Right lung (tissue), 5 donors: ENCODE measurements around the gene OBSCN. TPM values are rescaled to one million over a fixed set of nuclear protein-coding genes. Genes with fewer than 3 reads are reported as not detected.
"Not testable (repeated sequence)": the region's sequence is repeated elsewhere in the genome, so short reads cannot be mapped to it uniquely, and the experiment has no call there.

Experiments
- DNase-seq, 2 donors: peaks; one replicate each; pipeline ENCODE4 v3.0.0-alpha.2; 2013
- polyA plus RNA-seq, 5 donors: library from polyadenylated mRNA; unstranded; fragments of 120-200 nt; gene quantifications; one replicate each; pipeline versions ENCODE4 v1.2.1 to v1.2.3, GENCODE V29; 2013; ENCODE audit warnings: inconsistent platforms in 1 of 5, low replicate concordance in 1 of 5; ENCODE audit not compliant: insufficient read length in 5 of 5, insufficient read depth in 1 of 5

The OBSCN gene
- polyA plus RNA-seq, 5 donors: 36.0 to 66.4 (median 48.8) TPM

DNA sequence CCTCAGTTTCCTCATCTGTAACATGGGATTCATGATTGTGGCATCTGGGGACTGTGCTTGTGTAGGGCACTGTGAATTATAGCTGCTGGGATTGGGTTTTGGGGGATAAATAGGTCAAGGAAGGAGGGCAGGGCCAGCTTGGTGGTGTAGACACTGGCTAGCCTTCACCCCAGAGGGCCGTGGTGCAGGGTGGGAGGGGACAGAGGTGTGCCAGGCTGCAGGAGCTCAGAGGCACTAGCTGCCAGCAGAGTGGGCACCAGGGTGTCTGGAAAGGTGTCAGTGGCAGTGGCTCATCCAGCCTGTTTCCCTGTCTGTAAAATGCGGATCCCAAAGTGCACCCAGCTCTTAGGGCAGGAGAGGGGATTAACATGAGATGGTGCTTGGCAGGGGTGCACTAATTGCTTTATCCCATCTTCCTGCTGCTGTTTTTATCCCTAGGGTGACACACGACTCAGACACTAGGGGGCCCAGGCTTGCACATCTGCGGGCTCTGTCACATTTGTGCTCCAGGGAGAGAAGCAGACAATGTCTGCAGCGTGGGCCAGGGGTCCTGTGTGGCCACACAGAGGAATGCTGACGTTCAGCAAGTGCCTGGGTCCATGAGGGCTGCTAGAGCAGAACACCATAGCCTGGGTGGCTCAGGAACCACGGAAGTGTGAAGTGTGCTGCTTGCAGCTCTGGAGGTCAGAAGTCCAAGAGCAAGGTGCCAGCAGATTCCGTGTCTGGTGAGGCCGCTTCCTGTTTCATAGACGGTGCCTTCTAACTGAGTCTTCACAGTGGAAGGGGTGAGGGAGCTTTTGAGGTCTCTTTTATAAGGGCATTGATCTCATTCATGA is 19.3 kb downstream of the OBSCN start:
- DNase-seq: no peak

DNA sequence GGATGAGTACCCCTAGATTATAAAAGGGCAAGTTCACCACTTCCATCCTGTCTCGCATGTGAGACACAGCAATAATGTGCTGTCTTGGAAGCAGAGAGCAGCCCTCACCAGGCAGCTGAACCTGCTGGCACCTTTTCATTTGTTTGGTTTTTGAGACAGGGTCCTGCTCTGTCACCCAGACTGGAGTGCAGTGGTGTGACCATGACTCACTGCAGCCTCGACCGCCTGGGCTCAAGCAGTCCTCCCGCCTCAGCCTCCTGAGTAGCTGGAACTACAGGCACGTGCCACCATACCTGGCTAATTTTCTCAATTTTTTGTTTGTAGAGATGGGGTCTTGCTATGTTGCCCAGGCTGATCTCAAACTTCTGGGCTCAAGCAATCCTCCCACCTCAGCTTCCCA is 20.3 kb downstream of the OBSCN start:
- DNase-seq: not testable (repeated sequence)

DNA sequence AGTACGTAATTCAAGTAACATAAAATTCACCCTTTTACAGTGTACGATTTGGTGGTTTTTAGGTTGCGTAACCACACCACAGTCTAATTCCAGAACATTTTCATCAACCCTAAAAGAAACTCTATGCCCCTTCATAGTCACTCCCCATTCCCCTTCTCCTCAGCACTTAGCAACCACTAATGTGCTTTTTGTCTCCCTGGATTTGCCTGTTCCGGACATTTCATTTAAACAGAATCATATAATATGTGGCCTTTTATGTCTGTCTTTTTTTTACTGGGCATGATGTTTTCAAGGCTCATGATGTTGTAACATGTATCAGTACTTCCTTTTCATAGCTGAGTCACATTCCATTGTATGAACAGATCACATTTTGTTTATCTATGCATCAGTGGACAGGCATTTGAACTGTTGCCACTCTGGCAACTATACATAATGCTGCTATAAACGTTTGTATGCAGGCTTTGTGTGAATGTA is 20.8 kb downstream of the OBSCN start:
- no peak for DNase-seq

DNA sequence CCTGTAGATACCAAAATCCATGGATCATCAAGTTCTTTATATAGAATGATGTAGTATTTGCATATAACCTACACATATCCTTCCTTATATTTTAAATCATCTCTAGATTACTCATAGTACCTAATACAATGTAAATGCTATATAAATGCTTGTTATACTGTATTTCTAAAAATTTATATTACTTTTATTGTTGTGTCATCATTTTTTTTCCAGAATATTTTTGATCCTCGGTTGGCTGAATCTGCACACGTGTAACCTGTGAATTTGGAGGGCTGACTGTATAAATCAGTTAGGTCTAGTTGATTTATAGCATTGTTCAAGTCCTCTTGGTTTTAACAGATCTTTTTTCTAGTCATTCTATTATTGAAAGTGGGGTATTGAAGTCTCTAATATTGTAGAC is 23.3 kb downstream of the OBSCN start:
- DNase-seq: no peak

DNA sequence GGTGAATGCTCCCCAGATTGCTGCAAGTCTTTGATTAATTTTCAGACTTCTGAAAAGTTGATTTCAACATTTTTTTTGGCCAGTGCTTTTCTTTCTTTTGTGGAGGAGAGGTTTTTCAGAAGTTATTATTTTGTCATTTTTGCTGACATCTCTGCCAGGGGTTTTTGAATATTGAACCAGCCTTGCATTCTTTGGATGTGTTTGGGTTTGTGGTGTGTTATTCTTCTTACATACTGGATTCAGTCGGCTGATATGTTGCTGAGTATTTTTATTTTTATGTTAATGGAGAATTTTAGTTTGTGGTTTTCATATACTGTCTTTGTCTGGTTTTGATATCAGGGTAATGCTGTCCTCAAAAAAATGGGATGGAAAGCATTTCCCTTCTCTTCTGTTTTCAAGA is 25.3 kb downstream of the OBSCN start:
- DNase-seq: no peak

DNA sequence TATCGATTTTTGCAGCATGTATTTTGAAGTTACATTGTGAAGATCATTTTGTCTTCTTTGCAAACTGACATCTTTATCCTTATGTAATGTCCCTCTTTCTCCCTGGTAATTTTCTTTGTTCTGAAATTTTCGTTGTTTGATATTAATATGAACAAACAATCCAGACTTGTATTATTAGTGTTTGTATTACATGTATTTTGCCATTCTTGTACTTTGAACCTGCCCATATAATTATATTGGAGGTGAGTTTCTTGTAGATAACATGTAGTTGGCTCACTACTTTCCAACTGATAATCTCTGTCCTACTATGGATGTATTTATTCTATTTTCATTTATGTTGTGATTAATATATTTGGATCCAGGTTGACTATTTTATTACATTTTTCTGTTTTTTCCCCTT is 27.1 kb downstream of the OBSCN start:
- no peak for DNase-seq

DNA sequence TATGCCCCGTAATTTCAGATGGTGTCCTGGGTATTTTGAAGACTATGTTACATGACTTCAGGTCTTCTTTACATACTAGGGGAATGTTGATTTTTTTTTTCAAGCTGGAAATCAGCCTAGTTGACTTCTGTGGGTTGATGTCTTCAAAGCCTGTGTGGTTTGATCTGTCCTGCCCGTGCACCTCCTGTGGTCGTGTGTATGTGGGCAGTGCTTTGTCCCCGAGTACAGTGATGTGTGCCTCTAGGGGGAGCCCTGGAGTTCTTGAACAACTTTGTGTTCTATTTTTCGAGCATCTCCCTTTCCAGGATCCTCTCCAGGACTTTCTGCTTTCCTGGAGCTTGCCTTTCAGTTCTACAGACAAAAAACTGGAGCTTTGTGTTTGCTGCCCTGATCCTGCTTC is 28.9 kb downstream of the OBSCN start:
- no peak for DNase-seq

DNA sequence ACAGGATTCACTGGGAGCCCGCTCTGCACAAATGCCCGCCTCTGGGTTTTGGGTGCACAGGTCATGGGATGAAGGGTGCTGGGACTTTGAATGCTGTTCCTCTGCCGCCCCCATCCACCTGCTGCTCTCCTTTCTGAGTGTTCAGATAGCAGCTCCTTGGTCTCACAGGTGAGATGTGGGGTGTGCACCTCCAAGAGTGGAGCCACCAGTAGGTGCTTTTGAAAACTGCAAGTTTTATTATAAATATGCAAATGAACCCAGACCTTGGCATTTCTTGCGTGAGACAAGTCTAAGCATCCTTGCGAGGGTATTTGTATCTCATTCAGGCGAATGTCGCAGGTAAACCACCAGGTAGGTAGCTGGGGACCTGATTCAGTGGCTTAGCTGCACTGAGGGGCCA is 30.2 kb downstream of the OBSCN start:
- no peak for DNase-seq

DNA sequence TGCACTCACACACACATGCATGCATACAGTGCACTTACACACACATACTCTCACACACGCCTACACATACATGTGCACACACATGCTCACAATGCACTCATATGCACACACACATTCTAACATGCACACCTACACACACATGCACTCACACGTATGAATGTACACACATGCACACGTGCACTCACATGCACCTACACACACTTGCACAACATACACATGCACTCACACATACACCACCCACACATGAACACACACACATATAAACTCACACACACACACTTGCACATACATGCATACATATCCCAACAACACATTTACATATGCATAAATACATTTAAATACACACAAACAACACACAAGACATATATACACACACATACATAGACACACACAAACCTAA is 30.6 kb downstream of the OBSCN start:
- no peak for DNase-seq

DNA sequence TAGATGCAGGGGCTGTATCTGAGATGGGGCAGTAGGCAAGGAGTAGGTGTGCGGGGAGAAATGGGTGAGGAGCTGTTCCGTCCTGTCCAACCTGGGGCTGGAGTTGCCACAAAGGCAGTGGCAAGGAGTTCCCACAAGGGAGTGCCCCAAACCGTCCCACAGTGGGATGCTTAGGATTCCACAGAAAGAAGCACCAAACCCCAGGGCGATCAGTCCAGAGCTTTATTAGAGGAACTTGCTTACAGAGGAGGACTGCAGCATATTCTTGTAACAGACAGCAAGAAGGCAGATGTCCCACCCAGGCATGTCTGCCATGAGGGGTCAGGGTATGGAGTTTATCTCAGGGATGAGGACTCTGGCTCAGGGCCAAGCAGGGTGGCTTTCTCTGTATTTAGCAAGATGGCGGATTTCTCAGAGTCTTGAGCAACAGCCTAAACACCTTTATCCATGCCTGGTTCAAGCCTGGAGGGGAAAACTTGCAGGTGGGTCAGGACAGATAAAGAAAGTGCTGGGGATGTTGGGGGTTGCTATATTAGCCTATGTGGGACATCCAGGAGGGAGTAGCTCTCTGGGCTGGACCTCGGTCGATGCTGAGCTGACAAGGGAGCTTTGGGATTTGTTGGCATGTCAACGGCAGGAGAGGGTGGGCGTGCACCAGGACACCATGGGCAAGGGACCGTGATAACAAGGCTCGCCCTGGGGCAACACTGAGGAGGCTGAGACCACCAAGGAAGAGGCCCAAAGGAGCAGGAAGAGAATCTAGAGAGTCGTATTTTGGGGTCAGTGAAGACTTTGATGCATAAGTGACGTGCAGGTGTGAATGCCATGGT is 32.8 kb downstream of the OBSCN start:
- DNase-seq: no peak

DNA sequence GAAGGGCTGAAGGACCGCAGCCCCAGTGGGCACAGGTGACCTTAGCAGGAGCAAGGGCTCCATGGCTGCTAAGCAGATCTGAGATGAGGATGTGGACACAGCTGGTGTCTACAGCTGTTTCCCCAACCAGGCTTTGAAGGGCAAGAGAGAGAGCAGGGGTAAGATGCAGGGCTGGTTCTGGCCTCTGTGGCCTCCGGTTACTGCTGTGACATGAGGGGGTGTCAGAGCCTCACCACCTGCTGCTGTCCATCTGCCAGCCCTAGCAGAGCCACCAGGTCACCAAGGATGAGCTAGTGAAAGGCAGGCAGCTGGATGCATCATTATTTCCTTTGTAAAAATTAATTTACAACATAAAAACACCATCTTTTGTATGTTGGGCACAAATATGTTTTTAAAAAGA is 33.4 kb downstream of the OBSCN start:
- DNase-seq: no peak

DNA sequence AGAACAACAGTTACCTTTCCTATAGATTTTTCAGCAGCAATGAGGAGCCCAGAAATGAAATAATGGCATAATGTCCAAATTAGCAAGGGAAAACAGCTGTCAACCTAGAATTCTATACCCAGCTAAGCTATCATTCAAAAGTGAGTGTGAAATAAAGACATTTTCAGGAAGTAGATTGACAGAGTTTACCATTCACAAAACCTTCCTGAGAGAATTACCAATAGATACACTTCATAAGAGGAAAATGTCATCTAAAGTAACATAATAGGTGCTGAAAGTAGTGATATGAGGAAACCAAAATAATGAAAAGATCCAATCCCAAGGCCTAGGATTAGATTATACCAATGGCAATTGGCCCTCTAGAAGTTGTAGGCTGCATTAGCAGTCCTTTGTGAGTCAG is 34.6 kb downstream of the OBSCN start:
- no peak for DNase-seq

DNA sequence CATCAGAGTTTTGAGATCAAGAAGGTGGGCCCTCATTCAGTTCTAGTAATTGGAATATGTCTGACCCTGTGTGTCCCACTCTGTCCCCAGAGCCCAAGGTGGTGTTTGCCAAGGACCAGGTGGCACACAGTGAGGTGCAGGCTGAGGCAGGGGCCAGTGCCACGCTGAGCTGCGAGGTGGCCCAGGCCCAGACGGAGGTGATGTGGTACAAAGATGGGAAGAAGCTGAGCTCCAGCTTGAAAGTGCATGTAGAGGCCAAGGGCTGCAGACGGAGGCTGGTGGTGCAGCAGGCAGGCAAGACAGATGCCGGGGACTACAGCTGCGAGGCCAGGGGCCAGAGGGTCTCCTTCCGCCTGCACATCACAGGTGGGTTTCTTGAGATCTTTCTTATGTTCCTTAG is 35.2 kb downstream of the OBSCN start:
- DNase-seq: no peak

DNA sequence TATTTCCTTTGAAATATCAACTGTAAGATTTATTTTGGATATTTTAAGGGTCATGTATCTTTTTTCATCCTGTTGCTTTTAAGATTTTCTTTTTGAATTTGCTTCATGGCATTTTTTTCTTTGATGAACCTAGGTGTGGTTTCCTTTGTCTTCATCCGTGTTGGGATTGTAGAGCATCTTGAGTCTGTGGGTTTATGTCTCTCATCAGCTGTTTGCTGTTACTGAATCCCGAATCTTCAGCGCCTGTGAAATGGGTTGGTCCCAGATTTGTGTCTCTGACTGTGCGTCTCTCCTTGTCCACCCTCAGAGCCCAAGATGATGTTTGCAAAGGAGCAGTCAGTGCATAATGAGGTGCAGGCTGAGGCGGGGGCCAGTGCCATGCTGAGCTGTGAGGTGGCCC is 36.1 kb downstream of the OBSCN start:
- DNase-seq: not testable (repeated sequence)

DNA sequence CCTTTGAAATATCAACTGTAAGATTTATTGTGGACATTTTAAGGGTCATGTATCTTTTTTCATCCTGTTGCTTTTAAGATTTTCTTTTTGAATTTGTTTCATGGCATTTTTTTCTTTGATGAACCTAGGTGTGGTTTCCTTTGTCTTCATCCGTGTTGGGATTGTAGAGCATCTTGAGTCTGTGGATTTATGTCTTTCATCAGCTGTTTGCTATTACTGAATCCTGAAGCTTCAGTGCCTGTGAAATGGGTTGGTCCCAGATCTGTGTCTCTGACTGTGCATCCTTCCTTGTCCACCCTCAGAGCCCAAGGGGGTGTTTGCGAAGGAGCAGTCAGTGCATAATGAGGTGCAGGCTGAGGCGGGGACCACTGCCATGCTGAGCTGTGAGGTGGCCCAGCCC is 37.3 kb downstream of the OBSCN start:
- no peak for DNase-seq

DNA sequence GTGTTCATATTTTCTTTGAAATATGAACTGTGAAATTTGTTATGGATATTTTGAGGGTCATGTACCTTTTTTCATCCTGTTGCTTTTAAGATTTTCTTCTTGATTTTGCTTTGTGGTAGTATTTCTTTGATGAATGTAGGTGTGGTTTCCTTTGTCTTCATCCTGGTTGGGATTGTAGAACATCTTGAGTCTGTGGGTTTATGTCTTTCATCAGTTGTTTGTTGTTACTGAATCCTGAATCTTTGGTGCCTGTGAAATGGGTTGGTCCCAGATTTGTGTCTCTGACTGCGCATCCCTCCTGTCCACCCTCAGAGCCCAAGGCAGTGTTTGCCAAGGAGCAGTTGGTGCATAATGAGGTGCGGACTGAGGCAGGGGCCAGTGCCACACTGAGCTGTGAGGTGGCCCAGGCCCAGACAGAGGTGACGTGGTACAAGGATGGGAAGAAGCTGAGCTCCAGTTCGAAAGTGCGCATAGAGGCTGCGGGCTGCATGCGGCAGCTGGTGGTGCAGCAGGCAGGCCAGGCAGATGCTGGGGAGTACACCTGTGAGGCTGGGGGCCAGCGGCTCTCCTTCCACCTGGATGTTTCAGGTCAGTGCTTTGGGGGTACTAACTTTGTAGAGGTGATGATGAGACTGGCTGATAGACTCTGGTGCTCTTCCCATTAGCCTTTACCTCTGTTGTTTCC is 38.5 kb downstream of the OBSCN start:
- no peak for DNase-seq

DNA sequence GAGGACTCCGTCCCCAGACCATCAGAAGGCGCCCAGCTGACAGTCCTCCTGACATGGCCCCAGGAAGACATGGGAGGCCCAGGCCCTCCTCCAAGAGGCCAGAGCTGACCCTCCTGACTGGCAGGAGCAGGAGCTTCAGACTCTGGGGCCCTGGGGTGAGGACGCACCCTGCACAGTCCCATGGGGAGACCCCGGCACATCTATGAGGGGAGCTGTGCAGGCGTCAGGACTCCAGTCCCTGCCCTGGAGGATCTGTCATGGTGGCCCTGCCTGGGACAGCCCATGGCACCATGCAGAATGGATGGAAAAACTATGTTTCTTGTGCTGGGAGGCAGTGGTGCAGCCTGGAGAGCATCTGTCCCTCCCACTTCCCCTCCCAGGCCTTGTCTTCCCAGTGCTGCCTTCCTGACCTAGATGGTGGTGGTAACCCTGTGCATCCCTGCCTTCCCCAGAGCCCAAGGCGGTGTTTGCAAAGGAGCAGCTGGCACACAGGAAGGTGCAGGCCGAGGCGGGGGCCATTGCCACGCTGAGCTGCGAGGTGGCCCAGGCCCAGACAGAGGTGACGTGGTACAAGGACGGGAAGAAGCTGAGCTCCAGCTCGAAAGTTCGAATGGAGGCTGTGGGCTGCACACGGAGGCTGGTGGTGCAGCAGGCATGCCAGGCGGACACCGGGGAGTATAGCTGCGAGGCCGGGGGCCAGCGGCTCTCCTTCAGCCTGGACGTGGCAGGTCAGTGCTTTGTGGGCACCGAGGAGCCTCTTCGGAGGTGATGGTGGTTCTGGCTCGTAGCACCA is 41.9 kb downstream of the OBSCN start:
- no peak for DNase-seq

DNA sequence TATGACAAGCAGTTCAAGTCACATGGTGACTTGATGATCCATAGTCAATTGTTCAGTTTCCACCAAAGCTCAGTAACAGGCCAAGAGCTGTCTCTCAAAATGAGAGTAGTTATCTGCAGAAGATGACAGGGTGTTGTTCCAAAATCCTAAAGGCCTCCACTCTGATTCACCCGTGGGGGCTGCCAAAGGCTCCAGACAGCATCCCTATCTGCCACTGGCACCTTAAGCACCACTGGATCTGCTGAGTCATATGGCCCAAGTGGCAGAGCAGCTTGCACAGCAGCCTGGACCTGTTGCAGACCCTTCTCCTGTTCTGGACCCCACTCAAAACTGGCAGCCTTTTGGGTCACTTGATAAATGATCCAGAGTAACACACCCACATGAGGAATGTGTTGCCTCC is 44.6 kb downstream of the OBSCN start:
- DNase-seq: not testable (repeated sequence)

DNA sequence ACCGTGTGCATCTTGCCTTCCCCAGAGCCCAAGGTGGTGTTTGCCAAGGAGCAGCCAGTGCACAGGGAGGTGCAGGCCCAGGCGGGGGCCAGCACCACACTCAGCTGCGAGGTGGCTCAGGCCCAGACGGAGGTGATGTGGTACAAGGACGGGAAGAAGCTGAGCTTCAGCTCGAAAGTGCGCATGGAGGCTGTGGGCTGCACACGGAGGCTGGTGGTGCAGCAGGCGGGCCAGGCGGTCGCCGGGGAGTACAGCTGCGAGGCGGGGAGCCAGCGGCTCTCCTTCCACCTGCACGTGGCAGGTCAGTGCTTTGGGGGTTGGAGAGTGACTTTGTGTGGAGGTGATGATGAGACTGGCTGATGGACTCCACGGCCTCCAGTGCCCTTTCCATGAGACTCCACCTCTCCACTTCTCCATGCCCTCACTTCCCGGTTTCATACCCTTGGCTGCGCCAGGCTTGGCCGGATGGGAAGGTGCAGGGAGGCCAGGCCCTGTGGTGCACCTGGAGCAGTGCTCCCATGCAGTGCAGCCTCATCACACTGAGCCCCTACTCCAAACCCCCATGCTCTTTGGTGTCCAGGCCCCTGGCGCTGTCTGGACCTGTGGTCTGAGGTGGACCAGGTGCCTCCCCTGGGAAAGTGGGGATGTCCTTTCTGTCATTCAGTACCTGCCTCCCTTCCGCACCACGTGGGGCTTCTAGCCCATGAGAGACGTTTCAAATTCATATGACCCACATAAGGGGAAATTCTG is 49.0 kb downstream of the OBSCN start:
- DNase-seq: no peak

DNA sequence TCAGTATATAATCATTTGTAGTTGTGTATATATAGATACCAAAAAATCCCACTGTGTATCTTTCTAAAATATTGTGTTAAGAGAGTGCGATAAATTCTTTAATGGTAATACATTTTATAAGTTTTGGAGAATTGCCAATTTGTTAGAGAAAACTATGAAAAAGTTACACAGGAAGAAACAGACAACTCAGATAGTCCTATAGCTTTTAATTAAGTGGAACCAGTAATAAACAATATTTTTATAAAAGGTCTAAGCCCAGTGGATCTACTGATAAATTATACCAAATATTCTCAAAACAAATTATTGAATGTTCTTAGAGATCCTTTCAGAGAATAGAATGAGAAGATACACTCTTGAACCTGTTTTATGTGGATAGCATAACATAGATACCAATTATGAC is 50.6 kb downstream of the OBSCN start:
- no peak for DNase-seq

DNA sequence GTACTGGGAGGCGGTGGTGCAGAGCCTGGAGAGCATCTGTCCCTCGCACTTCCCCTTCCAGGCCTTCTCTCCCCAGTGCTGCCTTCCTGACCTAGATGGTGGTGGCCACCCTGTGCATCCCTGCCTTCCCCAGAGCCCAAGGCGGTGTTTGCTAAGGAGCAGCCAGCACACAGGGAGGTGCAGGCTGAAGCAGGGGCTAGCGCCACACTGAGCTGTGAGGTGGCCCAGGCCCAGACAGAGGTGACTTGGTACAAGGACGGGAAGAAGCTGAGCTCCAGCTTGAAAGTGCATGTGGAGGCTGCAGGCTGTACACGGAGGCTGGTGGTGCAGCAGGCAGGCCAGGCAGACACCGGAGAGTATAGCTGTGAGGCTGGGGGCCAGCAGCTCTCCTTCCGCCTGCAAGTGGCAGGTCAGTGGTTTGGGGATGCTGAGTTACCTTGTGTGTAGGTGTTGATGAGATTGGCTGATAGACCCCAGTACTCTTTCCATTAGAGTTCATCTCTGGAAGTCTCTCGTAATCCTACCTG is 51.6 kb downstream of the OBSCN start:
- DNase-seq: no peak
